K562 (cell line): Measurements from ENCODE around the gene SLC17A8. TPM values are rescaled to one million over a fixed set of nuclear protein-coding genes. Genes with fewer than 3 reads are reported as not detected.

Experiments
- HIVEP1 ChIP-seq: fragments of 250-450 bp; sonication (Bioruptor Pico); IDR thresholded peaks from 2 replicates; pipeline ENCODE4 v1.4.0; 2020; ENCODE audit warnings: mild to moderate bottlenecking
- HNRNPLL ChIP-seq: fragments of 200-400 bp; formaldehyde crosslinking; IDR thresholded peaks from 2 replicates; pipeline ENCODE4 v1.6.1; 2017; ENCODE audit warnings: low read length, low read depth, mild to moderate bottlenecking; ENCODE audit not compliant: poor library complexity, severe bottlenecking
- LCOR ChIP-seq: sonication (generic); formaldehyde crosslinking; IDR thresholded peaks from 2 replicates; pipeline ENCODE4 v1.8.0; 2022; ENCODE audit warnings: mild to moderate bottlenecking, missing genetic modification reagents
- MAZ ChIP-seq, 2 experiments: fragments of 450-650 bp in 1 of 2; sonication (generic) in 1 of 2; formaldehyde crosslinking; IDR thresholded peaks in 1 of 2; conservative IDR thresholded peaks in 1 of 2; 2 replicates each; pipeline versions ENCODE4 v1.4.0 to v1.5.0; 2020; ENCODE audit warnings: mild to moderate bottlenecking in 1 of 2, missing genetic modification reagents in 1 of 2
- MGA ChIP-seq: fragments of 450-650 bp; IDR thresholded peaks from 2 replicates; pipeline ENCODE4 v1.6.1; 2016; ENCODE audit warnings: mild to moderate bottlenecking, moderate library complexity
- MIER1 ChIP-seq: fragments of 450-650 bp; IDR thresholded peaks from 2 replicates; pipeline ENCODE4 v1.6.1; 2016; ENCODE audit warnings: antibody characterized with exemption, mild to moderate bottlenecking, low read depth
- MYBL2 ChIP-seq, 2 experiments: fragments of 450-650 bp in 1 of 2; sonication (generic) in 1 of 2; formaldehyde crosslinking in 1 of 2; IDR thresholded peaks; 2 replicates each; pipeline versions ENCODE4 v1.6.1 to v1.8.1; 2017 to 2022; ENCODE audit warnings: borderline replicate concordance in 1 of 2, inconsistent platforms in 1 of 2, low read depth in 1 of 2, mild to moderate bottlenecking in 1 of 2, missing genetic modification reagents in 1 of 2, moderate library complexity in 1 of 2
- ZNF639 ChIP-seq, 2 experiments: fragments of 200-800 bp in 1 of 2; sonication (Bioruptor generic) in 1 of 2; sonication (generic) in 1 of 2; formaldehyde crosslinking in 1 of 2; IDR thresholded peaks in 1 of 2; conservative IDR thresholded peaks in 1 of 2; 2 replicates each; pipeline versions ENCODE4 v1.5.0 to v1.6.1; 2016 to 2020; ENCODE audit warnings: missing compliant biosample characterization in 1 of 2, missing genetic modification characterization in 1 of 2, missing genetic modification reagents in 1 of 2
- ZNF785 ChIP-seq: fragments of 250-450 bp; sonication (Bioruptor Pico); IDR thresholded peaks from 2 replicates; pipeline ENCODE4 v1.4.0; 2020; ENCODE audit warnings: mild to moderate bottlenecking
- polyA plus RNA-seq, 8 experiments: library from polyadenylated mRNA; depleted of rRNA in 4 of 8; stranded (reverse) in 5 of 8; unstranded in 3 of 8; fragments of >200 nt; fragmentation: Nextera tagmentation in 2 of 8; fragmentation: Illumina TruSeq in 1 of 8; extraction: Ambion mirVana in 2 of 8; extraction: Trizol in 1 of 8; gene quantifications; 2 replicates each; pipeline versions ENCODE4 v1.2.1 to v1.2.3, GENCODE V29; 2011 to 2014; ENCODE audit warnings: inconsistent platforms in 1 of 8, missing spikeins in 1 of 8
- total RNA-seq, 7 experiments: library from RNA; depleted of rRNA in 6 of 7; stranded (reverse); fragments of >200 nt in 6 of 7; fragmentation: Illumina TruSeq in 2 of 7; extraction: Trizol in 2 of 7; gene quantifications; 2 replicates each; pipeline versions ENCODE4 v1.2.1 to v1.2.3, GENCODE V29; 2011 to 2021; ENCODE audit warnings: low replicate concordance in 1 of 7
- TF ChIP-seq, protein P1 (sequence below): fragments of 250-450 bp; sonication (Bioruptor Pico); IDR thresholded peaks from 2 replicates; pipeline ENCODE4 v1.4.0; 2020; ENCODE audit warnings: mild to moderate bottlenecking, moderate library complexity

The SLC17A8 gene
- total and polyA plus RNA-seq, 9 of the 15 experiments (the other 6 are each of a cell fraction or from before 2014, with no cell fraction given) = 0.03 TPM; not detected in 8

- TF ChIP-seq ZNF639 (CRISPR knock-in tag; conservative IDR thresholded peaks at IDR 0.05 in 1 of 2, IDR thresholded peaks at IDR 0.05 in 1 of 2) (no peak), HIVEP1 (CRISPR knock-in tag) (no peak), MYBL2 (IDR thresholded peaks at IDR 0.05; ENCODE audit: low read depth) (no peak), MYBL2 (CRISPR knock-in tag; IDR thresholded peaks at IDR 0.05; ENCODE audit: borderline replicate concordance) (no peak), LCOR (CRISPR knock-in tag) (no peak), MGA (no peak), HNRNPLL (no peak), MAZ (CRISPR knock-in tag; conservative IDR thresholded peaks at IDR 0.05 in 1 of 2, IDR thresholded peaks at IDR 0.05 in 1 of 2) (no peak), ZNF785 (no peak), MIER1 (no peak)
- TF ChIP-seq, protein P1, sequence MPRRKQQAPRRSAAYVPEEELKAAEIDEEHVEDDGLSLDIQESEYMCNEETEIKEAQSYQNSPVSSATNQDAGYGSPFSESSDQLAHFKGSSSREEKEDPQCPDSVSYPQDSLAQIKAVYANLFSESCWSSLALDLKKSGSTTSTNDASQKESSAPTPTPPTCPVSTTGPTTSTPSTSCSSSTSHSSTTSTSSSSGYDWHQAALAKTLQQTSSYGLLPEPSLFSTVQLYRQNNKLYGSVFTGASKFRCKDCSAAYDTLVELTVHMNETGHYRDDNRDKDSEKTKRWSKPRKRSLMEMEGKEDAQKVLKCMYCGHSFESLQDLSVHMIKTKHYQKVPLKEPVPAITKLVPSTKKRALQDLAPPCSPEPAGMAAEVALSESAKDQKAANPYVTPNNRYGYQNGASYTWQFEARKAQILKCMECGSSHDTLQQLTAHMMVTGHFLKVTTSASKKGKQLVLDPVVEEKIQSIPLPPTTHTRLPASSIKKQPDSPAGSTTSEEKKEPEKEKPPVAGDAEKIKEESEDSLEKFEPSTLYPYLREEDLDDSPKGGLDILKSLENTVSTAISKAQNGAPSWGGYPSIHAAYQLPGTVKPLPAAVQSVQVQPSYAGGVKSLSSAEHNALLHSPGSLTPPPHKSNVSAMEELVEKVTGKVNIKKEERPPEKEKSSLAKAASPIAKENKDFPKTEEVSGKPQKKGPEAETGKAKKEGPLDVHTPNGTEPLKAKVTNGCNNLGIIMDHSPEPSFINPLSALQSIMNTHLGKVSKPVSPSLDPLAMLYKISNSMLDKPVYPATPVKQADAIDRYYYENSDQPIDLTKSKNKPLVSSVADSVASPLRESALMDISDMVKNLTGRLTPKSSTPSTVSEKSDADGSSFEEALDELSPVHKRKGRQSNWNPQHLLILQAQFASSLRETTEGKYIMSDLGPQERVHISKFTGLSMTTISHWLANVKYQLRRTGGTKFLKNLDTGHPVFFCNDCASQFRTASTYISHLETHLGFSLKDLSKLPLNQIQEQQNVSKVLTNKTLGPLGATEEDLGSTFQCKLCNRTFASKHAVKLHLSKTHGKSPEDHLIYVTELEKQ (CRISPR knock-in tag) = no peak
- TF ChIP-seq, all 486 proteins: peak for 0
Observed at GRCh38 chr12:100337727-100338126, 19.1 kb upstream of the SLC17A8 start (continued).
